Measurements from ENCODE around the gene TMC3. TPM values are rescaled to one million over a fixed set of nuclear protein-coding genes. Genes with fewer than 3 reads are reported as not detected.
"Not testable (repeated sequence)": the region's sequence is repeated elsewhere in the genome, so short reads cannot be mapped to it uniquely, and the experiment has no call there.

Gene TMC3
- total and polyA plus RNA-seq, 4 donors = 0.11 to 1.9 (median 1.1) TPM

- H3K27me3 ChIP-seq (ENCODE audit: control insufficient read depth, insufficient read depth, low read length) = no peaks in the 10 kb centered on the region
- no peaks in the 10 kb centered on the region for H3K4me1 ChIP-seq (ENCODE audit: control insufficient read depth, insufficient read depth, low read length)
- no peaks in the 10 kb centered on the region for H3K9me3 ChIP-seq (ENCODE audit: control insufficient read depth, insufficient read depth, low read length)
- 82% methylated on average over 6 of the region's 6 CpGs for WGBS (ENCODE audit: insufficient coverage)
- no peak for DNase-seq (ENCODE audit: low read depth in 4 of 6, low spot score in 6 of 6)
- H3K27ac ChIP-seq (ENCODE audit: low read depth, low read length) = no peak overlapping the region
- no peaks in the 10 kb centered on the region for H3K36me3 ChIP-seq (ENCODE audit: control insufficient read depth, insufficient read depth, low read length)
- no peak overlapping the region for H3K4me3 ChIP-seq (ENCODE audit: low read depth, low read length)
Observed at GRCh38 chr15:81358248-81358647, 15.8 kb downstream of the TMC3 start.

- Histone ChIP-seq H3K4me3 (ENCODE audit: low read depth, low read length) (no peak overlapping the region), H3K4me1 (ENCODE audit: control insufficient read depth, insufficient read depth, low read length) (no peaks in the 10 kb centered on the region), H3K27me3 (ENCODE audit: control insufficient read depth, insufficient read depth, low read length) (no peaks in the 10 kb centered on the region), H3K27ac (ENCODE audit: low read depth, low read length) (no peak overlapping the region), H3K36me3 (ENCODE audit: control insufficient read depth, insufficient read depth, low read length) (no peaks in the 10 kb centered on the region), H3K9me3 (ENCODE audit: control insufficient read depth, insufficient read depth, low read length) (no peaks in the 10 kb centered on the region)
- 94% methylated on average over 2 of the region's 6 CpGs for WGBS (ENCODE audit: insufficient coverage)
- DNase-seq (ENCODE audit: low read depth in 4 of 6, low spot score in 6 of 6) = no peak
Observed at GRCh38 chr15:81357180-81357686, 16.8 kb downstream of the TMC3 start.

- no peaks in the 10 kb centered on the region for H3K9me3 ChIP-seq (ENCODE audit: control insufficient read depth, insufficient read depth, low read length)
- 54% methylated on average over 5 of the region's 5 CpGs for WGBS (ENCODE audit: insufficient coverage)
Observed at GRCh38 chr15:81356252-81356651, 17.8 kb downstream of the TMC3 start.

GRCh38 chr15:81351651-81352050 is 22.4 kb downstream of the TMC3 start:
- Histone ChIP-seq H3K4me1 (ENCODE audit: control insufficient read depth, insufficient read depth, low read length) (no peaks in the 10 kb centered on the region), H3K9me3 (ENCODE audit: control insufficient read depth, insufficient read depth, low read length) (no peaks in the 10 kb centered on the region), H3K36me3 (ENCODE audit: control insufficient read depth, insufficient read depth, low read length) (no peaks in the 10 kb centered on the region), H3K27ac (ENCODE audit: low read depth, low read length) (no peak overlapping the region), H3K27me3 (ENCODE audit: control insufficient read depth, insufficient read depth, low read length) (no peaks in the 10 kb centered on the region), H3K4me3 (ENCODE audit: low read depth, low read length) (no peak overlapping the region)
- no peak for DNase-seq (ENCODE audit: low read depth in 4 of 6, low spot score in 6 of 6)
- WGBS (ENCODE audit: insufficient coverage) = 61% methylated on average over 4 of the region's 5 CpGs

More at GRCh38 chr15:81356252-81356651, 17.8 kb downstream of the TMC3 start:
- Histone ChIP-seq H3K36me3 (ENCODE audit: control insufficient read depth, insufficient read depth, low read length) (no peaks in the 10 kb centered on the region), H3K27me3 (ENCODE audit: control insufficient read depth, insufficient read depth, low read length) (no peaks in the 10 kb centered on the region), H3K4me1 (ENCODE audit: control insufficient read depth, insufficient read depth, low read length) (no peaks in the 10 kb centered on the region), H3K27ac (ENCODE audit: low read depth, low read length) (no peak overlapping the region), H3K4me3 (ENCODE audit: low read depth, low read length) (no peak overlapping the region)
- no peak for DNase-seq (ENCODE audit: low read depth in 4 of 6, low spot score in 6 of 6)

GRCh38 chr15:81349271-81349670 is 24.7 kb downstream of the TMC3 start:
- H3K4me1 ChIP-seq (ENCODE audit: control insufficient read depth, insufficient read depth, low read length) = no peaks in the 10 kb centered on the region
- H3K4me3 ChIP-seq (ENCODE audit: low read depth, low read length) = no peak overlapping the region
- H3K36me3 ChIP-seq (ENCODE audit: control insufficient read depth, insufficient read depth, low read length) = no peaks in the 10 kb centered on the region
- WGBS (ENCODE audit: insufficient coverage) = 86% methylated on average over 2 of the region's 3 CpGs
- H3K9me3 ChIP-seq (ENCODE audit: control insufficient read depth, insufficient read depth, low read length) = no peaks in the 10 kb centered on the region
- no peaks in the 10 kb centered on the region for H3K27me3 ChIP-seq (ENCODE audit: control insufficient read depth, insufficient read depth, low read length)
- no peak for DNase-seq (ENCODE audit: low read depth in 4 of 6, low spot score in 6 of 6)
- no peak overlapping the region for H3K27ac ChIP-seq (ENCODE audit: low read depth, low read length)

GRCh38 chr15:81348691-81349090 is 25.3 kb downstream of the TMC3 start:
- not testable (repeated sequence) for H3K27ac ChIP-seq (ENCODE audit: low read depth, low read length)

GRCh38 chr15:81347910-81348309 is 26.1 kb downstream of the TMC3 start:
- DNase-seq (ENCODE audit: low read depth in 4 of 6, low spot score in 6 of 6) = no peak
- no peaks in the 10 kb centered on the region for H3K4me1 ChIP-seq (ENCODE audit: control insufficient read depth, insufficient read depth, low read length)
- WGBS (ENCODE audit: insufficient coverage) = no CpG with 5 or more reads among the region's 4 CpGs
- H3K27ac ChIP-seq (ENCODE audit: low read depth, low read length) = no peak overlapping the region
- no peaks in the 10 kb centered on the region for H3K36me3 ChIP-seq (ENCODE audit: control insufficient read depth, insufficient read depth, low read length)
- H3K27me3 ChIP-seq (ENCODE audit: control insufficient read depth, insufficient read depth, low read length) = no peaks in the 10 kb centered on the region
- no peak overlapping the region for H3K4me3 ChIP-seq (ENCODE audit: low read depth, low read length)
- no peaks in the 10 kb centered on the region for H3K9me3 ChIP-seq (ENCODE audit: control insufficient read depth, insufficient read depth, low read length)

More at GRCh38 chr15:81348691-81349090, 25.3 kb downstream of the TMC3 start:
- not testable (repeated sequence) for H3K9me3 ChIP-seq (ENCODE audit: control insufficient read depth, insufficient read depth, low read length); H3K4me1 ChIP-seq (ENCODE audit: control insufficient read depth, insufficient read depth, low read length); H3K27me3 ChIP-seq (ENCODE audit: control insufficient read depth, insufficient read depth, low read length); H3K4me3 ChIP-seq (ENCODE audit: low read depth, low read length); DNase-seq (ENCODE audit: low read depth in 4 of 6, low spot score in 6 of 6); H3K36me3 ChIP-seq (ENCODE audit: control insufficient read depth, insufficient read depth, low read length)
- 60% methylated on average over 1 of the region's 11 CpGs for WGBS (ENCODE audit: insufficient coverage)

GRCh38 chr15:81346611-81347010 is 27.4 kb downstream of the TMC3 start:
- no peak for DNase-seq (ENCODE audit: low read depth in 4 of 6, low spot score in 6 of 6)
- no peak overlapping the region for H3K4me3 ChIP-seq (ENCODE audit: low read depth, low read length)
- WGBS (ENCODE audit: insufficient coverage) = 83% methylated on average over 1 of the region's 2 CpGs

GRCh38 chr15:81343371-81343770 is 30.6 kb downstream of the TMC3 start:
- DNase-seq (ENCODE audit: low read depth in 4 of 6, low spot score in 6 of 6) = no peak
- H3K4me3 ChIP-seq (ENCODE audit: low read depth, low read length) = no peak overlapping the region
- H3K4me1 ChIP-seq (ENCODE audit: control insufficient read depth, insufficient read depth, low read length) = no peaks in the 10 kb centered on the region
- H3K9me3 ChIP-seq (ENCODE audit: control insufficient read depth, insufficient read depth, low read length) = no peaks in the 10 kb centered on the region
- WGBS (ENCODE audit: insufficient coverage) = no CpG with 5 or more reads among the region's 4 CpGs
- no peaks in the 10 kb centered on the region for H3K27me3 ChIP-seq (ENCODE audit: control insufficient read depth, insufficient read depth, low read length)
- H3K36me3 ChIP-seq (ENCODE audit: control insufficient read depth, insufficient read depth, low read length) = no peaks in the 10 kb centered on the region
- no peak overlapping the region for H3K27ac ChIP-seq (ENCODE audit: low read depth, low read length)

More at GRCh38 chr15:81346611-81347010, 27.4 kb downstream of the TMC3 start:
- no peaks in the 10 kb centered on the region for H3K27me3 ChIP-seq (ENCODE audit: control insufficient read depth, insufficient read depth, low read length)
- no peak overlapping the region for H3K27ac ChIP-seq (ENCODE audit: low read depth, low read length)
- H3K36me3 ChIP-seq (ENCODE audit: control insufficient read depth, insufficient read depth, low read length) = no peaks in the 10 kb centered on the region
- no peaks in the 10 kb centered on the region for H3K9me3 ChIP-seq (ENCODE audit: control insufficient read depth, insufficient read depth, low read length)
- no peaks in the 10 kb centered on the region for H3K4me1 ChIP-seq (ENCODE audit: control insufficient read depth, insufficient read depth, low read length)

GRCh38 chr15:81341351-81341750 is 32.7 kb downstream of the TMC3 start:
- no peak for DNase-seq (ENCODE audit: low read depth in 4 of 6, low spot score in 6 of 6)
- Histone ChIP-seq H3K27me3 (ENCODE audit: control insufficient read depth, insufficient read depth, low read length) (no peaks in the 10 kb centered on the region), H3K27ac (ENCODE audit: low read depth, low read length) (no peak overlapping the region), H3K36me3 (ENCODE audit: control insufficient read depth, insufficient read depth, low read length) (no peaks in the 10 kb centered on the region), H3K9me3 (ENCODE audit: control insufficient read depth, insufficient read depth, low read length) (no peaks in the 10 kb centered on the region), H3K4me1 (ENCODE audit: control insufficient read depth, insufficient read depth, low read length) (no peaks in the 10 kb centered on the region), H3K4me3 (ENCODE audit: low read depth, low read length) (no peak overlapping the region)
- WGBS (ENCODE audit: insufficient coverage) = 100% methylated on average over 3 of the region's 4 CpGs
